Breast epithelium (tissue), 3 donors: Measurements from ENCODE around the gene SDK2.

Experiments used
- POLR2A ChIP-seq: fragments of 450-650 bp; IDR thresholded peaks from one replicate; pipeline ENCODE4 v1.6.1; 2016; ENCODE audit warnings: antibody characterized with exemption, mild to moderate bottlenecking, moderate library complexity
- POLR2AphosphoS5 ChIP-seq, 3 donors: sonication (generic); formaldehyde crosslinking; IDR thresholded peaks; one replicate each; pipeline ENCODE4 v1.6.1; 2017; ENCODE audit warnings: antibody characterized with exemption in 3 of 3
- TF ChIP-seq, protein P1 (sequence below), 3 donors: fragments of 450-650 bp; IDR thresholded peaks; one replicate each; pipeline ENCODE4 v1.5.1; 2016 to 2017; ENCODE audit warnings: antibody characterized with exemption in 3 of 3, mild to moderate bottlenecking in 3 of 3, moderate library complexity in 3 of 3

- no peak for TF ChIP-seq POLR2A
- TF ChIP-seq, protein P1, sequence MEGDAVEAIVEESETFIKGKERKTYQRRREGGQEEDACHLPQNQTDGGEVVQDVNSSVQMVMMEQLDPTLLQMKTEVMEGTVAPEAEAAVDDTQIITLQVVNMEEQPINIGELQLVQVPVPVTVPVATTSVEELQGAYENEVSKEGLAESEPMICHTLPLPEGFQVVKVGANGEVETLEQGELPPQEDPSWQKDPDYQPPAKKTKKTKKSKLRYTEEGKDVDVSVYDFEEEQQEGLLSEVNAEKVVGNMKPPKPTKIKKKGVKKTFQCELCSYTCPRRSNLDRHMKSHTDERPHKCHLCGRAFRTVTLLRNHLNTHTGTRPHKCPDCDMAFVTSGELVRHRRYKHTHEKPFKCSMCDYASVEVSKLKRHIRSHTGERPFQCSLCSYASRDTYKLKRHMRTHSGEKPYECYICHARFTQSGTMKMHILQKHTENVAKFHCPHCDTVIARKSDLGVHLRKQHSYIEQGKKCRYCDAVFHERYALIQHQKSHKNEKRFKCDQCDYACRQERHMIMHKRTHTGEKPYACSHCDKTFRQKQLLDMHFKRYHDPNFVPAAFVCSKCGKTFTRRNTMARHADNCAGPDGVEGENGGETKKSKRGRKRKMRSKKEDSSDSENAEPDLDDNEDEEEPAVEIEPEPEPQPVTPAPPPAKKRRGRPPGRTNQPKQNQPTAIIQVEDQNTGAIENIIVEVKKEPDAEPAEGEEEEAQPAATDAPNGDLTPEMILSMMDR (IDR thresholded peaks at IDR 0.05), result no peak
- TF ChIP-seq POLR2AphosphoS5 (IDR thresholded peaks at IDR 0.05), result no peak
These were observed 8.7 kb upstream of the SDK2 start for GRCh38 chr17:73652886-73653480.
